GM18520 (cell line): ENCODE data around the gene KRTAP19-1.

Experiments used
- ATAC-seq: cut with Tn5 transposase; IDR thresholded peaks from one replicate; pipeline ENCODE4 v1.9.1; 2021; ENCODE audit not compliant: unreplicated experiment

KRTAP19-1 gene

DNA sequence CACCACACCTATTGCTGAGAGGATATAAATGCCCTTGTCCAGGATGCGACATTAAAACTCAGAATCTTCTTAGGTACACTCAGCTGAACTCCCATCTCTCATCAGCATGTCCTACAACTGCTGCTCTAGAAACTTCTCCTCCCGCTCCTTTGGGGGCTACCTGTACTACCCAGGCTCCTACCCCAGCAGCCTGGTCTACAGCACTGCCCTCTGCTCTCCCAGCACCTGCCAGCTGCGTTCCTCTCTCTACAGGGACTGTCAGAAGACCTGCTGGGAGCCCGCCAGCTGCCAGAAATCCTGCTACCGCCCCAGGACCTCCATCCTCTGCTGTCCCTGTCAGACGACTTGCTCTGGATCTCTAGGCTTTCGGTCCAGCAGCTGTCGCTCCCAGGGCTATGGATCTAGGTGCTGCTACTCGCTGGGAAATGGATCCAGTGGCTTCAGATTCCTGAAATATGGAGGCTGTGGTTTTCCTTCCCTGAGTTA is 50.0 kb downstream of the KRTAP19-1 start, which contains the start of gene KRTAP13-4:
Gene KRTAP13-4 (plus strand): TSS at position 51 of the 486 bp plus-strand sequence. CDS start 56 bp downstream, at position 107.
- no peak for ATAC-seq
